ENCODE measurements around the gene LRIG1. TPM values are rescaled to one million over a fixed set of nuclear protein-coding genes. Genes with fewer than 3 reads are reported as not detected.

LRIG1 gene
- total RNA-seq, 1 experiment from 2014 or later = 14.7 TPM

- no peaks in the 10 kb centered on the region for H3K27me3 Mint-ChIP-seq (ENCODE audit: unreplicated experiment)
- no TSS peak for BruUV-seq (replicated peaks)
- H3K4me3 Mint-ChIP-seq (ENCODE audit: low read depth, unreplicated experiment) = no peak overlapping the region
- CTCF ChIA-PET = interaction anchor here (0.6 kb wide), 1 partner anchor 60 kb away, joined by 3 read pairs; no protein-coding TSS in a partner anchor
- peaks cover 5% of the 10 kb centered on the region for H3K36me3 Mint-ChIP-seq (ENCODE audit: insufficient read depth, unreplicated experiment)
- no peak for DNase-seq
- H3K4me1 Mint-ChIP-seq (ENCODE audit: low read depth, unreplicated experiment) = no peaks in the 10 kb centered on the region
- no peaks in the 10 kb centered on the region for H3K9me3 Mint-ChIP-seq (ENCODE audit: low read depth, unreplicated experiment)
- TF ChIP-seq CTCF (IDR thresholded peaks at IDR 0.05; ENCODE audit: unreplicated experiment) = no peak
- H3K27ac Mint-ChIP-seq (ENCODE audit: unreplicated experiment) = no peak overlapping the region
- intact Hi-C loops (cut with micrococcal nuclease; ENCODE audit: unreplicated experiment) = no loop called here
Observed at GRCh38 chr3:66383998-66384745, 116.7 kb downstream of the LRIG1 start.

GRCh38 chr3:66383023-66383422 lies 117.8 kb downstream of the LRIG1 start:
- no TSS peak for BruUV-seq (replicated peaks)
- H3K36me3 Mint-ChIP-seq (ENCODE audit: insufficient read depth, unreplicated experiment) = peaks cover 6% of the 10 kb centered on the region
- H3K4me1 Mint-ChIP-seq (ENCODE audit: low read depth, unreplicated experiment) = no peaks in the 10 kb centered on the region
- H3K4me3 Mint-ChIP-seq (ENCODE audit: low read depth, unreplicated experiment) = no peak overlapping the region
- no peak overlapping the region for H3K27ac Mint-ChIP-seq (ENCODE audit: unreplicated experiment)
- CTCF ChIA-PET = no interaction called here
- no peaks in the 10 kb centered on the region for H3K27me3 Mint-ChIP-seq (ENCODE audit: unreplicated experiment)
- TF ChIP-seq CTCF (IDR thresholded peaks at IDR 0.05; ENCODE audit: unreplicated experiment) = no peak
- no peaks in the 10 kb centered on the region for H3K9me3 Mint-ChIP-seq (ENCODE audit: low read depth, unreplicated experiment)
- intact Hi-C loops (cut with micrococcal nuclease; ENCODE audit: unreplicated experiment) = no loop called here
- no peak for DNase-seq

- CTCF ChIA-PET = no interaction called here
- Mint-ChIP-seq H3K36me3 (ENCODE audit: insufficient read depth, unreplicated experiment) (peaks cover 7% of the 10 kb centered on the region), H3K27me3 (ENCODE audit: unreplicated experiment) (no peaks in the 10 kb centered on the region), H3K27ac (ENCODE audit: unreplicated experiment) (no peak overlapping the region), H3K9me3 (ENCODE audit: low read depth, unreplicated experiment) (no peaks in the 10 kb centered on the region), H3K4me3 (ENCODE audit: low read depth, unreplicated experiment) (no peak overlapping the region), H3K4me1 (ENCODE audit: low read depth, unreplicated experiment) (no peaks in the 10 kb centered on the region)
- no peak for DNase-seq
- intact Hi-C loops (cut with micrococcal nuclease; ENCODE audit: unreplicated experiment) = no loop called here
- BruUV-seq (replicated peaks) = no TSS peak
- no peak for TF ChIP-seq CTCF (IDR thresholded peaks at IDR 0.05; ENCODE audit: unreplicated experiment)
Observed at GRCh38 chr3:66382142-66382541, 118.7 kb downstream of the LRIG1 start.

- Mint-ChIP-seq H3K36me3 (ENCODE audit: insufficient read depth, unreplicated experiment) (peaks cover 4% of the 10 kb centered on the region), H3K4me1 (ENCODE audit: low read depth, unreplicated experiment) (peaks cover 3% of the 10 kb centered on the region), H3K4me3 (ENCODE audit: low read depth, unreplicated experiment) (no peak overlapping the region), H3K9me3 (ENCODE audit: low read depth, unreplicated experiment) (no peaks in the 10 kb centered on the region), H3K27me3 (ENCODE audit: unreplicated experiment) (no peaks in the 10 kb centered on the region), H3K27ac (ENCODE audit: unreplicated experiment) (no peak overlapping the region)
- no peak for DNase-seq
- CTCF ChIA-PET = no interaction called here
- no TSS peak for BruUV-seq (replicated peaks)
- intact Hi-C loops (cut with micrococcal nuclease; ENCODE audit: unreplicated experiment) = no loop called here
- no peak for TF ChIP-seq CTCF (IDR thresholded peaks at IDR 0.05; ENCODE audit: unreplicated experiment)
Observed at GRCh38 chr3:66381626-66382025, 119.2 kb downstream of the LRIG1 start.

Data from Calu3 (cell line).